ENCODE measurements around the gene FGGY.
"Not testable (repeated sequence)": the region's sequence is repeated elsewhere in the genome, so short reads cannot be mapped to it uniquely, and the experiment has no call there.

The FGGY gene

GRCh38 chr1:59317343-59317742 lies 20.4 kb downstream of the FGGY start:
- no peak for DNase-seq

DNA sequence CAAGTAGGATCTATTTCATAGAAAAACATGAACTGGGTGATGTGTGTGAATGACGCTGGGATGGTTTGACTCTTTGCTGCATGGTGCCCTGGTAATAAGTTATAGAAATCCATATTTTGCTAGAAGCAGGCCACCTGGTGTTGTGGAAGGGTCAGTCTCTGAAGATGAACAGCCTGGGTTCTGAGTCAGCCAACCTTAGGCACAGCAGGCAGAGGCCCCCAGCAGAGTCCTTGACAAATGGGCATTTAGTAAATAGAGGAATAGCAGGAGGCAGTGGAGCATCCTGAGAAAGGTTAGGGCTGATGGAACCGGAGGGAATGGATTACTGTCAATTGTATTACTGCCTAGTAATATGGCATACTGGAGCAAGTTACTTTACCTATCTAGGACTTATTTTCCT lies 20.9 kb downstream of the FGGY start:
- no peak for DNase-seq

DNA sequence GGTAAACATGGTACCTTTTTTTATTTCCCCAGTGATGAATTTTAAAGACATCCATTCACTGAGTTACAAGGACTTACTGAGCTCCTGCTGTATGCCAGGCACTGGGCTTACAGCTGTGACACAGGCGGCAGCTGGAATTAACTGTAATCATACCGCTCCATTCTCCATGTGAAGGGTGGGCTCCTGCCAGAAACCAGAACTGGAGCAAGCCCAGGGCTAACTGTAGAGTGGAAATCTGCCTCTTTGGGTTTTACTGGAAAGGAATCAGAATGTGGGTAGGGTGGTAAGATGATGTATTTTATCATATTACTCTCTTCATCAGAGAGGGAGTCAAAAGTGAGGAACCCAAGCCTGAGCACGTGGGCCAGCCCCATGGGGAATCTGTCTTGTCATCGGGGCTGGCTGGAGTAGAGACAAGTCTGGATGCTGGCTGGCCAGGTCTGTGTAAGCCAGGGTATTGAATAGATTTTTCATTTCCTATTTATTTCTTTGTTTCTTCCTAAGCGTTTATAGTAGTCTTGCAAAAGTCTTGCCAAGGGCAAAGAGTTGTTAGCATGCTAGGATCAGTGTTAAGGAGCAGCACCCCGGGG lies 21.5 kb downstream of the FGGY start:
- DNase-seq, result no peak

- no peak for DNase-seq
Observed at GRCh38 chr1:59322394-59322793, 25.5 kb downstream of the FGGY start.

DNA sequence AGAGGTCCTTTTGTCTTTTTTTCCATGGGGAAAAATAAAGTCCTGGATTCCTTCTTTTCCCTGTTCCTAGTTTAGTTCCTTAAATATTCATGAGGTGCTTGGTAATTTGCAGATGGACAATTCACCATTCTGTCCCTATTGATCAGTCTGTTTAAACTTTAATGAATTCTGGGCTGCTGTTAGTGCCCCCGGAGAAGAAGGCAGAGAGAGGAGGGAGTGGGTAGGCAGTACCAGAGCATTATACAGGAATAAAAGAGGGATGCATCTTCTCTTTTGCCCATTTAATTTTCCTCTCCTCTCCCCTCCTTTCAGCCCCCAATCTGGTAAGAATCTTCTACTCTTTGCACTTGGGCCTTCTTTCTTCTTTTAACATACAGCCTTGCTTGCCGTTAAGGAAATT lies 25.9 kb downstream of the FGGY start:
- DNase-seq, result no peak

DNA sequence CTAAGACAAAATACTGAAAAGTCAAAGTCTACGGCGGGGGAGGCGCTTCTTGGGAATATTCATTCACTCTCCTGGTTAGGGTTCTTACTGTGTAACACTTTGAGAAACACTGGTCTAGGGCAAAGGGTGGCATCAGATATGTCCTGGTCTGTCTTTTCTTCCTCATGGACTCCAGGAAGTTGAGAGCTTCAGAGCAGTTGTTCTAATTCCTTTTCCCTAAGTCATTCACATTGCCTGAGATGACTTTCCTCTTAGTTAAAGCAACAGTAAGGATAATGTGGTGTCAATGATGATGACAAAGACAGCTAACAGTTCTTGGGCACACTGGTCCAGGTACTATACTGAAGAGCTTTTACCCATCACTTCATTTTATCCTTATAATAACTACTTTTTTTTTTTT lies 27.0 kb downstream of the FGGY start:
- DNase-seq, result no peak

DNA sequence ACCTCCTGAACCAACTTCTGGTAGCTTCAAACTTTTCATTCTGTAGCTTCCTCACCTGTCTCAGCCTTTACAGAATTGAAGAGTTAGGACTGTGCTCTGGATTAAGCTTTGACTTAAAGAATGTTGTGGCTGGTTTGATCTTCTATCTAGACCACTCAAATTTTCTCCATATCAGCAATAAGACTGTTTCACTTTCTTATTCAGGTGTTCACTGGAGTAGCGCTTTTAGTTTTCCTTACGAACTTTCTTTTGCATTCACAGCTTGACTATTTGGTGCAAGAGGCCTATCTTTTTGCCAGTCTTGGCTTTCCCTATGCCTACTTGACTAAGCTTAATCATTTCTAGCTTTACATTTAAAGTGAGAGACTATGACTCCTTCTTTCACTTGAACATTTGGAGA lies 31.5 kb downstream of the FGGY start:
- DNase-seq, result no peak

DNA sequence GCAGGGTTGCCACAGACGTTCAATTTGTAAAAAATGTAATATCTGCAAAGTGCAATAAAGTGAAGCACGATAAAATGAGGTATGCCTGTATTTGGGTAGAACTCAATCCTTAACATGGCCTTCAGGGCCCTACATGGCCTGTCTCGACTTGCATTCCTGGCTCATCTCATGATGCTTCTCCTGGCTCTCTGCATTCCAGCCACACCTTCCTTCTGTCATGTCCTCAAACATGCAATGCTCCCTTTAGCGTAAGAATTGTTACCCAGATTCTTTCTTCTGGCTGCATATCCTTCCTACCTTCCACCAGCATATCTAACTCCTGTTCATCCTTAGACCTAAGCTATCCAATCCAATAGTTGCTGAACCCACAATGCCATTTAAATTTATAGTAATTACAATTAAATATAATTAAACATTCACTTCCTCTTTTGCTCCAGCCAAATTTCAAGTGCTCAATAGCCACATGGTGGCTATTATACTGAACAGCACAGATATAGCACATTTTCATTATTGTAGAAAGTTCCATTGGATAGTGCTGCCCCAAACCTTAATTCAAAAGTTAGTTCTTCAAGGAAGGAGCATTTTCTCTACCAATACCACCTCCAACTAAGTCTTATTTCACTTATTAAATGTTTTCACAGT lies 32.6 kb downstream of the FGGY start:
- no peak for DNase-seq

- DNase-seq, result no peak
Observed at GRCh38 chr1:59331686-59332620, 35.1 kb downstream of the FGGY start.

DNA sequence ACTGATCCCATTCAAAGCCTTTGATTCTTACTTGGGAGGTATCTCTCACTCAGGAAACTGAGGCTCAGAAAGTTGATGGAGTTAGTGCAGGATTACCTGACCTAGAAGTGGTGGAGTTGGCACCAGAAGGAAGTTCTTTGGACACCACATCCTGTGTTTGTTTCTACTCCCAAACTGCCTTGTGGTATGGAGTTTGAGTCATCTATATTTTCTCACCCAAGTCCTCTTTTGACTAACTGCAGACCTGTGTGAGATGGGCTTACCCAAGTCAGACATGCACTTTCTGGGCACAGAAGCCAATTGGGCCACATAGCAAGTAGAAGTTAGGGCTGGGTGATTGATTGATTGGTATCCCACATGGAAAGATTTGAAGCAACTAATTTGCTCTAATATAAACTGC lies 36.1 kb downstream of the FGGY start:
- DNase-seq, result no peak

DNA sequence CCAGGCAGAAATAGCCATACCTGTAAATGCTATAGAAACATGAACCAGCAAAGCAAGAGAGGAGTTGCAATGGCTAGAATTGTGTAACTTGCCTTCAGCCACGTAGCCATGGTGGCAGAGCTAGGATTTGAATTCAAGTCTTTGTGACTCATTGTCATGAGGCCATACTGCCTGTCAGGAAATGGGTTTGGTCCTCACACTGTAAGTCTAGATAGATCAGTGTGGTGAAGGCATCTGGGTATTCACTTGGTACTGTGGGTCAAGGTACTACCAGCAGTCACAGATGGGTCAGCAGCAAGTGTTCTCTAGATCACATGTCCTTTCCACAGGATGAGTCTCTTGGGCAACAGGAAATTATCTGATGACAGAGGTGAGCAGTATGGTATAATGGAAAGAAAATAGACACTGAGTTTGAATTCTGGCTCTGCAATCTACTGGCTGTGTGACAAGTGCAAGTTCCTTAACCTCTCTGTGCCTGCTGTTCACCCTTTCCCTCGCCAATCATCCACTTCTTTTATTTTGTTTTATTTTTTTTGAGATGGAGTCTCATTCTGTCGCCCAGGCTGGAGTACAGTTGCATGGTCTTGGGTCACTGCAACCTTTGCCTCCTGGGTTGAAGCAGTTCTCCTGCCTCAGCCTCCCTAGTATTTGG lies 36.9 kb downstream of the FGGY start:
- no peak for DNase-seq

DNA sequence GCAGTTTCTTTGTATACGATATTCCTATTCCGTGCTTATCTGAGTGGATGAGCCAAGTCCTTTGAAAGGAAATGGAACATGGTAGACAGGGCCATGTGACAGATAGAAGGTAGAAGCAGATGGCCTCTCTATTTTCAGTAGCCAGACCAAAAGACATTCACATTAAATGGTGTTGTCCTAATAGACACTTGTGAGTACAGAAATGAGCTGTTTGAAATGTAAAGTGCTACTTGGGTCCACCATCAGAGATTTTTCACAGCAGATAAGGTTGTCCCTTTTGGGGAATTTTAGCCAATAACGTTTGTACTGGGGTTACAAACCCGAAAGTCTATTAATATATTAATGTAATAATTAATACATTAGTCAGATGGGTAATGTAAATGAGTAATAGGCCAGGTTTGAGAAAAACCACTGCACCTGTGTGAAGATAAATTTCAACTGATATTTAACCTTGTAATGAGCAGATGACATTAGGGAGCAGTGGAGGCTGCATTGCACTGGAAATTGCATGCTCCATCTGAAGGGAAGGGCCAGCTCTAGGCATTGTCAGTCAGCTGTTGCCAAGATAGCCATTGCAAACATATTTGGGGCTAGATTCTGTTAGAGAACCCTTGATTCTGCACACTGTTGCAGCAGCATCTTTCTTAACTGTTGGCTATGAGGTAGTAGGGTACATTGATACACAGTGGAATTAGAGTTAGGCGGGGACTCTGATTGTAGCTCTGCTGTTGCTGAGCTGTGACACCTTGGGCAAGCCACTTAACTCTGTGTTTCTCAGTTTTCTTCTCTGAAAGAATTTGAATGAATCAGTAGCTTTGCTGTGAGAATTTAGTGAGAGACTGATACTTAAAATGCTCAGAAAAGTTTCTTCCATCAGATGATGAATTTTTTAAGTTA lies 43.8 kb downstream of the FGGY start:
- no peak for DNase-seq

GRCh38 chr1:59342801-59343575 lies 46.1 kb downstream of the FGGY start:
- DNase-seq, result no peak

DNA sequence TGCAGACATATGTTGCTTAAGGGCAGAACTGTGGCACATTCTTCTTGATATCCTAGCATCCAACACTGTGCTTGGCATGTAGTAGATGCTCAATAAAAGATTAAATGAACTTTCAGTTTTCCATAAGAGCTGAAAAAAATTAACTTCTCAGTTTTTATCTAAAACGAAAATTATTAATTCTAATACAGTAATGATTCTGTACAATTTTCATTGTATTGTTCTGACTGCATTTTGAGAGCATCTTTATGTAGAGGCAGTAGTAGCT lies 46.6 kb downstream of the FGGY start:
- DNase-seq, result no peak

- no peak for DNase-seq
Observed at GRCh38 chr1:59345221-59345620, 48.3 kb downstream of the FGGY start.

DNA sequence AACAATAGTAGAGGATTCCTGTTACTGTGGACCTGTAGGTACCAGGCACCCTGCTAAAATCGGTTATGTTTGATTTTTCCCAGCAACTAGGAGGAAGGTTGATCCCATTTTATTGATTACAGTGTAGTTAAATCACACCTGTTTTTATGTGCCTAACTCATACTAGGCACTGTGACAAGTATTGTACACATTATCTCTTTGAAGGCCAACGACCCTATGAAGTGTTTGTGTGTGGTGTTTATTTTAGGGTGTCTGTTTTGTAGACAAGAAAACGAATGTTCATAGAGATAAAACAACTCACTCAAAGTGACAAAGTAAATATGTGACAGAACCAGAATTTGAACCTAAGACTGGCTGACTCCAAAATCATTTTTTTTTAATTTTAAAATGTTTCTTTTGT lies 49.5 kb downstream of the FGGY start:
- no peak for DNase-seq

DNA sequence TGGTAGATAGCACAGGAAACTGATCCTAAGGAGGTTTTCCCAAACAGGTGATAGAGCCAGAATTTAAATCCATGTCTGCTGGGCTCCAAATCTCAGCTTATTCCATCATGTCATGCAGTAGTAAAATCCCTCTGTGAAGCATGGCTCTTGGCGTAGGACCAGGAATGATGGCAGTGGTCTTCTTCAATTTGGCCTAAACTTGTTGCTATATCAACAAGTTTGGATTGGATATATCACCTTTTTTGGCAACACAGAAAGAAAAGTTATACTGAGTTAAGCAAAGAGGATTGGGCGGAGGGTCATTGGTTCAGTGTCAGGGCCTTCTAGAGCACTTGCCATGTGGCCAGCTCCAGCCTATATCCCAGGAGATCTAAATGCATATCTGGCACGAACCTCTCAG lies 52.2 kb downstream of the FGGY start:
- DNase-seq, result no peak

GRCh38 chr1:59350521-59350920 lies 53.6 kb downstream of the FGGY start:
- no peak for DNase-seq

- no peak for DNase-seq
Observed at GRCh38 chr1:59352065-59352464, 55.2 kb downstream of the FGGY start.

DNA sequence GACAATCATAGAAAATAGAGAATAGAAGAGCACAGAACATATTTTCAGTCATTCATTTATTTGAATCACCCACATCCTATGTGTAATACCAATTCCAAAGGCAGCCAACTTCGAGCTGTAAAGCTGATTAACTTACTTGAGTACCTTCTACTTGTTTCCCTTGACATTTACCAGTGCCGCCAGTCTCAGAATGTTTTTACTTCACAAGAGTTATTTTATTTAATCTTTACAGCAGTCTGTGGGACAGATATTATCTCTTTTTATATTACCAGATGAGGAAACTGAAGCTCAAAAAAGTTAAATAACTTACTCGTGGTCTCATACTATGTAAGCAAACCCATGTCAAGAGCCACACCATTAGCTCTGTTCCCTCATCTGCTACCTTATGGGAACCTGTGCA lies 56.6 kb downstream of the FGGY start:
- no peak for DNase-seq

- not testable (repeated sequence) for DNase-seq
Observed at GRCh38 chr1:59354239-59354638, 57.3 kb downstream of the FGGY start.
